ENCODE data around the gene CSTF2.
A peak's percentile ranks its signal among the peaks of the same experiment; 100 is the strongest.
"Not testable (repeated sequence)": the region's sequence is repeated elsewhere in the genome, so short reads cannot be mapped to it uniquely, and the experiment has no call there.

The CSTF2 gene, protein sequence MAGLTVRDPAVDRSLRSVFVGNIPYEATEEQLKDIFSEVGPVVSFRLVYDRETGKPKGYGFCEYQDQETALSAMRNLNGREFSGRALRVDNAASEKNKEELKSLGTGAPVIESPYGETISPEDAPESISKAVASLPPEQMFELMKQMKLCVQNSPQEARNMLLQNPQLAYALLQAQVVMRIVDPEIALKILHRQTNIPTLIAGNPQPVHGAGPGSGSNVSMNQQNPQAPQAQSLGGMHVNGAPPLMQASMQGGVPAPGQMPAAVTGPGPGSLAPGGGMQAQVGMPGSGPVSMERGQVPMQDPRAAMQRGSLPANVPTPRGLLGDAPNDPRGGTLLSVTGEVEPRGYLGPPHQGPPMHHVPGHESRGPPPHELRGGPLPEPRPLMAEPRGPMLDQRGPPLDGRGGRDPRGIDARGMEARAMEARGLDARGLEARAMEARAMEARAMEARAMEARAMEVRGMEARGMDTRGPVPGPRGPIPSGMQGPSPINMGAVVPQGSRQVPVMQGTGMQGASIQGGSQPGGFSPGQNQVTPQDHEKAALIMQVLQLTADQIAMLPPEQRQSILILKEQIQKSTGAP

GRCh38 chrX:100819837-100820666 lies at the start of gene CSTF2:
CSTF2 (plus strand) TSS chrX:100820391; CDS start chrX:100820417, 26 bp downstream.
- Histone ChIP-seq H3K9me3 (ENCODE audit: control insufficient read depth in 1 of 2, low read length in 2 of 2) (no peaks in the 10 kb centered on the region), H3K4me3 (ENCODE audit: low read depth in 1 of 2, low read length in 2 of 2) (peak within 1 kb of the TSS; percentile 88 to 89), H3K36me3 (ENCODE audit: control insufficient read depth in 1 of 2, insufficient read depth in 2 of 2, low read length in 2 of 2) (peaks cover 14% of the 10 kb centered on the region in 2 donors), H3K27me3 (ENCODE audit: low read depth, low read length) (no peaks in the 10 kb centered on the region), H3K27ac (ENCODE audit: low read length) (peak within 1 kb of the TSS; percentile 72), H3K4me1 (ENCODE audit: control insufficient read depth in 1 of 2, insufficient read depth in 2 of 2, low read length in 2 of 2) (peaks cover 0 to 7% of the 10 kb centered on the region in 2 donors)

- not testable (repeated sequence) for H3K27ac ChIP-seq (ENCODE audit: low read length); H3K4me1 ChIP-seq (ENCODE audit: control insufficient read depth in 1 of 2, insufficient read depth in 2 of 2, low read length in 2 of 2); H3K27me3 ChIP-seq (ENCODE audit: low read depth, low read length); H3K9me3 ChIP-seq (ENCODE audit: control insufficient read depth in 1 of 2, low read length in 2 of 2); H3K4me3 ChIP-seq (ENCODE audit: low read depth in 1 of 2, low read length in 2 of 2); H3K36me3 ChIP-seq (ENCODE audit: control insufficient read depth in 1 of 2, insufficient read depth in 2 of 2, low read length in 2 of 2)
These were observed 23.8 kb upstream of the CSTF2 start for GRCh38 chrX:100796371-100796770.

- Histone ChIP-seq H3K4me1 (ENCODE audit: control insufficient read depth in 1 of 2, insufficient read depth in 2 of 2, low read length in 2 of 2) (no peaks in the 10 kb centered on the region), H3K4me3 (ENCODE audit: low read depth in 1 of 2, low read length in 2 of 2) (no peak overlapping the region), H3K9me3 (ENCODE audit: control insufficient read depth in 1 of 2, low read length in 2 of 2) (no peaks in the 10 kb centered on the region)
These were observed 22.8 kb upstream of the CSTF2 start for GRCh38 chrX:100797359-100797758.

DNA sequence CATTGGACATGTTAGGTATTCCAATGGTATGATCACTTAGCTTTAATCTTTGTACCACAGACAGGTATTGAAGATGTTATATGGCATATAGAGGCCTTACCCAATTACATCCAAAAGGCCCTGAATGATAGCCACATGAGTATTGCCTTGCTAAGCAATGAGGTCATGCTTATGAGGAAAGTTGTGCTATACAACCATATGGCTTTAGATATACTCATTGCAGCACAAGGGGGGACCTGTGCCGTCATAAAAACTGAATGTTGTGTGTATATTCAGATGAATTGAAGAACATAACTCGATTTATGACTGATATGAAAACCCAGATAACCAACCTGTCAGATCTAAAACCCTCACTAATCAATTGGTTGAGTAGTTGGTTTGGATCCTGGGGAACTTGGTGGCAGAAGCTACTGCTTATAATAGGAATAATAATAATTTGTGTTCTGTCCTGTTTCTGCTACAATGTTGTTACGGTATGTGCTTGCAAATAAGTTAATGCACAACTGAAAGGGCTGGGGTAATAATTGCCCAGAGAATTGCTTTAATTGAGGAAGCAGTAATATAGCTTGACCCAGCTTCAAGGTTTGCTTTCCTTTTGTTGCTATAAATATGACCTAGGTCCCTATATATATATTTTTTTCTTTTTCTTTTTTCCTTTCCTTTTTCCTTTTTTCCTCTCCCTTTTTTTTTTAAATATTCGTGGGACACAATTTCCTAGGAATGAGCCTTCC lies 21.5 kb upstream of the CSTF2 start:
- Histone ChIP-seq H3K4me3 (ENCODE audit: low read depth in 1 of 2, low read length in 2 of 2) (no peak overlapping the region), H3K27me3 (ENCODE audit: low read depth, low read length) (no peaks in the 10 kb centered on the region), H3K9me3 (ENCODE audit: control insufficient read depth in 1 of 2, low read length in 2 of 2) (no peaks in the 10 kb centered on the region), H3K36me3 (ENCODE audit: control insufficient read depth in 1 of 2, insufficient read depth in 2 of 2, low read length in 2 of 2) (no peaks in the 10 kb centered on the region), H3K4me1 (ENCODE audit: control insufficient read depth in 1 of 2, insufficient read depth in 2 of 2, low read length in 2 of 2) (no peaks in the 10 kb centered on the region), H3K27ac (ENCODE audit: low read length) (no peak overlapping the region)

More at GRCh38 chrX:100797359-100797758, 22.8 kb upstream of the CSTF2 start:
- Histone ChIP-seq H3K36me3 (ENCODE audit: control insufficient read depth in 1 of 2, insufficient read depth in 2 of 2, low read length in 2 of 2) (no peaks in the 10 kb centered on the region), H3K27ac (ENCODE audit: low read length) (no peak overlapping the region), H3K27me3 (ENCODE audit: low read depth, low read length) (no peaks in the 10 kb centered on the region)

DNA sequence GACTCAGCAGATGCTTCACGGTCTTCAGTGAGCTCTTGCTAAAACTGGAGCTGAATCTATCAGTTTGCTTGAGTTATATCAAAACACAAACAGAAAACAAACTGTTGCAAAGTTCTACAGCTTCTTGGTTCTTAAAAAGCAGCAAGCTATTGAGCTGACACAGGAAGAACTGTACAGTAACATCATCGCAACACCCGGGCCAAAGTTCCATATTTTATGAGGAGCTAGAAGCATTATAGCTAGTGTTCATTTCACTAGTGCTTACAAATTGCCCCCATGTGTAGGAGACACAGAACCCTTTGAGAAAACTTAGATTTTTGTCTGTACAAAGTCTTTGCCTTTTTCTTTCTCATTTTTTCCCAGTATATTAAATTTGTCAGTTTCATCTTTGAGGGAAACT lies 17.3 kb upstream of the CSTF2 start:
- H3K36me3 ChIP-seq (ENCODE audit: control insufficient read depth in 1 of 2, insufficient read depth in 2 of 2, low read length in 2 of 2), result no peaks in the 10 kb centered on the region
- H3K4me1 ChIP-seq (ENCODE audit: control insufficient read depth in 1 of 2, insufficient read depth in 2 of 2, low read length in 2 of 2), result no peaks in the 10 kb centered on the region
- H3K9me3 ChIP-seq (ENCODE audit: control insufficient read depth in 1 of 2, low read length in 2 of 2), result no peaks in the 10 kb centered on the region
- no peak overlapping the region for H3K27ac ChIP-seq (ENCODE audit: low read length)
- no peaks in the 10 kb centered on the region for H3K27me3 ChIP-seq (ENCODE audit: low read depth, low read length)
- no peak overlapping the region for H3K4me3 ChIP-seq (ENCODE audit: low read depth in 1 of 2, low read length in 2 of 2)

DNA sequence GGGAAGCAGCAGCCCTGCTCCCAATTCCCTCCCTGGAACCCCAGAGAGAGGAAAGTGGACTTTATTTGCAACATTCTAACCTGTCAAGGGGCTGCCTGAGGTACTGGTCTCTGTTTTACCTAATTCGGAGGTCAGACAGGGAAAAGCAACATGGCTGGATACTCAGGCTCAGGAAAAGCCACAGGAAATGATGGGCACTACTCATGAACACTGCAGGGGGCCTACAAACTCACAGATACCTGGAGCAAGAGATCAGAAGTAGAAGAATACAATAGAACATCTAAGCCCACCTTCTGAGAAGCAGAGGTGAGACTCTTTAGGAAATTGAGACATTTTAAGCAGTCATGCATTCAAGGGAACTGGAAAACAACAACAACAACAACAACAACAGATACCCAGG lies 15.4 kb upstream of the CSTF2 start:
- no peaks in the 10 kb centered on the region for H3K9me3 ChIP-seq (ENCODE audit: control insufficient read depth in 1 of 2, low read length in 2 of 2)
- no peak overlapping the region for H3K4me3 ChIP-seq (ENCODE audit: low read depth in 1 of 2, low read length in 2 of 2)
- H3K4me1 ChIP-seq (ENCODE audit: control insufficient read depth in 1 of 2, insufficient read depth in 2 of 2, low read length in 2 of 2), result no peaks in the 10 kb centered on the region
- no peaks in the 10 kb centered on the region for H3K27me3 ChIP-seq (ENCODE audit: low read depth, low read length)
- H3K36me3 ChIP-seq (ENCODE audit: control insufficient read depth in 1 of 2, insufficient read depth in 2 of 2, low read length in 2 of 2), result no peaks in the 10 kb centered on the region
- no peak overlapping the region for H3K27ac ChIP-seq (ENCODE audit: low read length)

DNA sequence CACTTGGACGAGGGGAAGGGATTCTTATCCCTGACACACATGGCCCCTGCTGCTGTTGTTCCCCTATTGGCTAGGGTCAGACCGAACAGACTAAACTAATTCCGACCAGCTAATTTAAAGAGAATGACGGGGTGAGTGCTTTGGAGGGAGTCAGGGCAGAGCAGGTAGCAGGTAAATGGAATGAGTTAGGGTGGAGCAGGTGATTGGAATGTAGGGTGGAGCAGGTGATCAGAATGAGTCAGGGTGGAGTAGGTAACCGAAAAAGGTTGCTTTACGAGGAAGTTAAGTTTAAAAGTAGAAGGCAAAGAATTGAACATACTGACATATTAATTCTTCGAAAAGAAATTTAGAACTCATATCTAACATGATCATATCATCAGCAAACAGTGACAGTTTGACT lies 11.9 kb upstream of the CSTF2 start:
- H3K27me3 ChIP-seq (ENCODE audit: low read depth, low read length); H3K4me1 ChIP-seq (ENCODE audit: control insufficient read depth in 1 of 2, insufficient read depth in 2 of 2, low read length in 2 of 2); H3K4me3 ChIP-seq (ENCODE audit: low read depth in 1 of 2, low read length in 2 of 2); H3K36me3 ChIP-seq (ENCODE audit: control insufficient read depth in 1 of 2, insufficient read depth in 2 of 2, low read length in 2 of 2); H3K27ac ChIP-seq (ENCODE audit: low read length); H3K9me3 ChIP-seq (ENCODE audit: control insufficient read depth in 1 of 2, low read length in 2 of 2): not testable (repeated sequence)

GRCh38 chrX:100812216-100813158 lies 7.7 kb upstream of the CSTF2 start:
- no peaks in the 10 kb centered on the region for H3K4me1 ChIP-seq (ENCODE audit: control insufficient read depth in 1 of 2, insufficient read depth in 2 of 2, low read length in 2 of 2)
- H3K9me3 ChIP-seq (ENCODE audit: control insufficient read depth in 1 of 2, low read length in 2 of 2), result no peaks in the 10 kb centered on the region
- no peaks in the 10 kb centered on the region for H3K36me3 ChIP-seq (ENCODE audit: control insufficient read depth in 1 of 2, insufficient read depth in 2 of 2, low read length in 2 of 2)
- H3K27ac ChIP-seq (ENCODE audit: low read length), result no peak overlapping the region
- no peak overlapping the region for H3K4me3 ChIP-seq (ENCODE audit: low read depth in 1 of 2, low read length in 2 of 2)
- H3K27me3 ChIP-seq (ENCODE audit: low read depth, low read length), result no peaks in the 10 kb centered on the region

DNA sequence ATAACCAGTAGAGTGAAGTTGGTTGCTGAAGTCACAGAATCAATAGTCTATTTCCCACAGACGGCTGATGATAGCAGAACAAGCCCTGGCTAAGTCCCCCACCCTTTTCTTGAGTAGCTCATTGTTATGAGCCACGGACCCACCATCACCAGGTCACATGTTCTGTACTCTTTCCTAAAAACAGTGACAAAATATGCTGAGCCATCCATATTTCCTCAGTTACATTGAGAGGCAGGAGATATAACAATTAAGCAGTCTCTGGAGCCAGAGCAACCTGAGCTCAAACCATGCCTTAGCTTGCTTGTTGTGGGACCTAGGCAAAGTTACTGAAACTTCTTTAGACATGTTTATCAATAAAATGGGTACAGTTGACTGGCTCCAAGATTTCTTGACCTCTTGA lies 2.9 kb upstream of the CSTF2 start:
- Histone ChIP-seq H3K27ac (ENCODE audit: low read length) (no peak overlapping the region), H3K4me1 (ENCODE audit: control insufficient read depth in 1 of 2, insufficient read depth in 2 of 2, low read length in 2 of 2) (peaks cover 0 to 7% of the 10 kb centered on the region in 2 donors), H3K9me3 (ENCODE audit: control insufficient read depth in 1 of 2, low read length in 2 of 2) (no peaks in the 10 kb centered on the region), H3K27me3 (ENCODE audit: low read depth, low read length) (no peaks in the 10 kb centered on the region), H3K4me3 (ENCODE audit: low read depth in 1 of 2, low read length in 2 of 2) (no peak overlapping the region), H3K36me3 (ENCODE audit: control insufficient read depth in 1 of 2, insufficient read depth in 2 of 2, low read length in 2 of 2) (no peaks in the 10 kb centered on the region)

- Histone ChIP-seq H3K4me3 (ENCODE audit: low read depth in 1 of 2, low read length in 2 of 2) (peak overlapping the region; percentile 88 to 89), H3K36me3 (ENCODE audit: control insufficient read depth in 1 of 2, insufficient read depth in 2 of 2, low read length in 2 of 2) (peaks cover 14% of the 10 kb centered on the region in 2 donors), H3K27me3 (ENCODE audit: low read depth, low read length) (no peaks in the 10 kb centered on the region), H3K9me3 (ENCODE audit: control insufficient read depth in 1 of 2, low read length in 2 of 2) (no peaks in the 10 kb centered on the region), H3K27ac (ENCODE audit: low read length) (peak overlapping the region; percentile 72), H3K4me1 (ENCODE audit: control insufficient read depth in 1 of 2, insufficient read depth in 2 of 2, low read length in 2 of 2) (peaks cover 0 to 7% of the 10 kb centered on the region in 2 donors)
These were observed 706 bp upstream of the CSTF2 start for GRCh38 chrX:100819534-100819836.

Data from muscle layer of duodenum (tissue), 2 donors.